K562 (cell line): ENCODE data around the gene ILF3. TPM values are rescaled to one million over a fixed set of nuclear protein-coding genes. Genes with fewer than 3 reads are reported as not detected.

ENCODE experiments used
- BCLAF1 ChIP-seq, 2 experiments: fragments of 450-650 bp in 1 of 2; IDR thresholded peaks; 2 replicates each; pipeline ENCODE4 v1.6.1; 2011 to 2017; ENCODE audit warnings: low read depth in 2 of 2, antibody characterized with exemption in 1 of 2, borderline replicate concordance in 1 of 2, low read length in 1 of 2, mild to moderate bottlenecking in 1 of 2, mixed read lengths in 1 of 2; ENCODE audit not compliant: control insufficient read depth in 1 of 2
- CTCF ChIP-seq, 3 experiments: IDR thresholded peaks in 2 of 3; conservative IDR thresholded peaks in 1 of 3; 2 replicates each; pipeline ENCODE4 v1.5.1; 2011 to 2012; ENCODE audit warnings: low read length in 3 of 3, mild to moderate bottlenecking in 3 of 3, control low read depth in 2 of 3, improper control_type of control experiment in 1 of 3, inconsistent platforms in 1 of 3, low read depth in 1 of 3, mixed read lengths in 1 of 3, moderate library complexity in 1 of 3; ENCODE audit not compliant: insufficient read depth in 2 of 3
- DPF2 ChIP-seq: fragments of 450-650 bp; IDR thresholded peaks from 2 replicates; pipeline ENCODE4 v1.6.1; 2016
- FOXO4 ChIP-seq: fragments of 450-650 bp; formaldehyde crosslinking; IDR thresholded peaks from 2 replicates; pipeline ENCODE4 v1.4.0; 2020; ENCODE audit warnings: mild to moderate bottlenecking, moderate library complexity
- GATAD2A ChIP-seq: fragments of 450-650 bp; IDR thresholded peaks from 2 replicates; pipeline ENCODE4 v1.6.1; 2017
- MCM2 ChIP-seq: fragments of 450-650 bp; IDR thresholded peaks from 2 replicates; pipeline ENCODE4 v1.6.1; 2017; ENCODE audit warnings: low read depth, mild to moderate bottlenecking
- NCOA2 ChIP-seq, 2 experiments: fragments of 450-650 bp; IDR thresholded peaks; 2 replicates each; pipeline ENCODE4 v1.6.1; 2018; ENCODE audit warnings: mild to moderate bottlenecking in 2 of 2, moderate library complexity in 1 of 2; ENCODE audit not compliant: partially characterized antibody in 2 of 2
- NR2C1 ChIP-seq, 2 experiments: fragments of 450-650 bp; IDR thresholded peaks; 2 replicates each; pipeline ENCODE4 v1.6.1; 2017; ENCODE audit warnings: mild to moderate bottlenecking in 2 of 2, antibody characterized with exemption in 1 of 2, inconsistent platforms in 1 of 2, missing compliant biosample characterization in 1 of 2, missing genetic modification characterization in 1 of 2
- RBM25 ChIP-seq: fragments of 200-400 bp; formaldehyde crosslinking; IDR thresholded peaks from 2 replicates; pipeline ENCODE4 v1.6.1; 2018; ENCODE audit warnings: low read length, low read depth, moderate library complexity; ENCODE audit not compliant: severe bottlenecking
- ZC3H11A ChIP-seq: IDR thresholded peaks from 2 replicates; pipeline ENCODE4 v1.6.1; 2012; ENCODE audit warnings: low read depth, low read length, improper control_type of control experiment
- ZKSCAN8 ChIP-seq: fragments of 200-800 bp; sonication (Bioruptor generic); IDR thresholded peaks from 2 replicates; pipeline ENCODE4 v1.6.1; 2016; ENCODE audit warnings: missing genetic modification characterization, missing compliant biosample characterization
- polyA plus RNA-seq, 8 experiments: library from polyadenylated mRNA; depleted of rRNA in 4 of 8; stranded (reverse) in 5 of 8; unstranded in 3 of 8; fragments of >200 nt; fragmentation: Nextera tagmentation in 2 of 8; fragmentation: Illumina TruSeq in 1 of 8; extraction: Ambion mirVana in 2 of 8; extraction: Trizol in 1 of 8; gene quantifications; 2 replicates each; pipeline versions ENCODE4 v1.2.1 to v1.2.3, GENCODE V29; 2011 to 2014; ENCODE audit warnings: inconsistent platforms in 1 of 8, missing spikeins in 1 of 8
- total RNA-seq, 7 experiments: library from RNA; depleted of rRNA in 6 of 7; stranded (reverse); fragments of >200 nt in 6 of 7; fragmentation: Illumina TruSeq in 2 of 7; extraction: Trizol in 2 of 7; gene quantifications; 2 replicates each; pipeline versions ENCODE4 v1.2.1 to v1.2.3, GENCODE V29; 2011 to 2021; ENCODE audit warnings: low replicate concordance in 1 of 7
- TF ChIP-seq, protein P1 (sequence below): fragments of 250-450 bp; sonication (Bioruptor Pico); IDR thresholded peaks from 2 replicates; pipeline ENCODE4 v1.9.0; 2021; ENCODE audit warnings: mild to moderate bottlenecking, inconsistent platforms
- TF ChIP-seq, protein P2 (sequence below), 2 experiments: IDR thresholded peaks; 2 replicates each; pipeline ENCODE4 v1.6.1; 2012; ENCODE audit warnings: improper control_type of control experiment in 2 of 2, low read depth in 2 of 2, low read length in 2 of 2, borderline replicate concordance in 1 of 2

ILF3 gene
- total and polyA plus RNA-seq, 9 of the 15 experiments (the other 6 are each of a cell fraction or from before 2014, with no cell fraction given): 26.0 to 453 (median 175) TPM

- TF ChIP-seq, protein P1, sequence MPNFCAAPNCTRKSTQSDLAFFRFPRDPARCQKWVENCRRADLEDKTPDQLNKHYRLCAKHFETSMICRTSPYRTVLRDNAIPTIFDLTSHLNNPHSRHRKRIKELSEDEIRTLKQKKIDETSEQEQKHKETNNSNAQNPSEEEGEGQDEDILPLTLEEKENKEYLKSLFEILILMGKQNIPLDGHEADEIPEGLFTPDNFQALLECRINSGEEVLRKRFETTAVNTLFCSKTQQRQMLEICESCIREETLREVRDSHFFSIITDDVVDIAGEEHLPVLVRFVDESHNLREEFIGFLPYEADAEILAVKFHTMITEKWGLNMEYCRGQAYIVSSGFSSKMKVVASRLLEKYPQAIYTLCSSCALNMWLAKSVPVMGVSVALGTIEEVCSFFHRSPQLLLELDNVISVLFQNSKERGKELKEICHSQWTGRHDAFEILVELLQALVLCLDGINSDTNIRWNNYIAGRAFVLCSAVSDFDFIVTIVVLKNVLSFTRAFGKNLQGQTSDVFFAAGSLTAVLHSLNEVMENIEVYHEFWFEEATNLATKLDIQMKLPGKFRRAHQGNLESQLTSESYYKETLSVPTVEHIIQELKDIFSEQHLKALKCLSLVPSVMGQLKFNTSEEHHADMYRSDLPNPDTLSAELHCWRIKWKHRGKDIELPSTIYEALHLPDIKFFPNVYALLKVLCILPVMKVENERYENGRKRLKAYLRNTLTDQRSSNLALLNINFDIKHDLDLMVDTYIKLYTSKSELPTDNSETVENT (CRISPR knock-in tag): peak; percentile 84
- no peak for TF ChIP-seq FOXO4 (CRISPR knock-in tag)
- no peak for TF ChIP-seq GATAD2A
- TF ChIP-seq, protein P2, sequence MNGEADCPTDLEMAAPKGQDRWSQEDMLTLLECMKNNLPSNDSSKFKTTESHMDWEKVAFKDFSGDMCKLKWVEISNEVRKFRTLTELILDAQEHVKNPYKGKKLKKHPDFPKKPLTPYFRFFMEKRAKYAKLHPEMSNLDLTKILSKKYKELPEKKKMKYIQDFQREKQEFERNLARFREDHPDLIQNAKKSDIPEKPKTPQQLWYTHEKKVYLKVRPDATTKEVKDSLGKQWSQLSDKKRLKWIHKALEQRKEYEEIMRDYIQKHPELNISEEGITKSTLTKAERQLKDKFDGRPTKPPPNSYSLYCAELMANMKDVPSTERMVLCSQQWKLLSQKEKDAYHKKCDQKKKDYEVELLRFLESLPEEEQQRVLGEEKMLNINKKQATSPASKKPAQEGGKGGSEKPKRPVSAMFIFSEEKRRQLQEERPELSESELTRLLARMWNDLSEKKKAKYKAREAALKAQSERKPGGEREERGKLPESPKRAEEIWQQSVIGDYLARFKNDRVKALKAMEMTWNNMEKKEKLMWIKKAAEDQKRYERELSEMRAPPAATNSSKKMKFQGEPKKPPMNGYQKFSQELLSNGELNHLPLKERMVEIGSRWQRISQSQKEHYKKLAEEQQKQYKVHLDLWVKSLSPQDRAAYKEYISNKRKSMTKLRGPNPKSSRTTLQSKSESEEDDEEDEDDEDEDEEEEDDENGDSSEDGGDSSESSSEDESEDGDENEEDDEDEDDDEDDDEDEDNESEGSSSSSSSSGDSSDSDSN (IDR thresholded peaks at IDR 0.05; ENCODE audit: borderline replicate concordance in 1 of 2, low read depth in 2 of 2, low read length in 2 of 2): 0 out of 4 replicates have a peak, but pooled peaks of 1 of the 2 experiments have one; percentile 30
- no peak for TF ChIP-seq BCLAF1 (IDR thresholded peaks at IDR 0.05; ENCODE audit: borderline replicate concordance in 1 of 2, control insufficient read depth in 1 of 2, low read depth in 2 of 2, low read length in 1 of 2)
- TF ChIP-seq DPF2: no peak
- TF ChIP-seq MCM2: no peak
- TF ChIP-seq RBM25: peak; percentile 100
- peak; percentile 84 to 94 (median 94) for TF ChIP-seq CTCF (IDR thresholded peaks at IDR 0.05 in 2 of 3, conservative IDR thresholded peaks at IDR 0.05 in 1 of 3; ENCODE audit: insufficient read depth in 2 of 3, low read depth in 1 of 3, low read length in 3 of 3)
- TF ChIP-seq NR2C1 (IDR thresholded peaks at IDR 0.05): peak; percentile 84
- peak; percentile 55 for TF ChIP-seq NR2C1 (tag; IDR thresholded peaks at IDR 0.05)
- no peak for TF ChIP-seq ZC3H11A
- no peak for TF ChIP-seq ZKSCAN8
- no peak for TF ChIP-seq NCOA2 (IDR thresholded peaks at IDR 0.05; ENCODE audit: partially characterized antibody in 2 of 2)
These were observed 63.4 kb downstream of the ILF3 start, which contains the start of gene DNM2 (continued) for GRCh38 chr19:10717356-10718204.
